HG02642 (cell line): ENCODE results near the gene ERP44.
"Not testable (repeated sequence)": the region's sequence is repeated elsewhere in the genome, so short reads cannot be mapped to it uniquely, and the experiment has no call there.

Source experiments
- ATAC-seq: cut with Tn5 transposase; IDR thresholded peaks from one replicate; pipeline ENCODE4 v1.9.1; 2021; ENCODE audit warnings: mild to moderate bottlenecking; ENCODE audit not compliant: unreplicated experiment, poor library complexity

Gene ERP44

GRCh38 chr9:100070104-100071041 is 28.4 kb downstream of the ERP44 start:
- ATAC-seq, result no peak

DNA sequence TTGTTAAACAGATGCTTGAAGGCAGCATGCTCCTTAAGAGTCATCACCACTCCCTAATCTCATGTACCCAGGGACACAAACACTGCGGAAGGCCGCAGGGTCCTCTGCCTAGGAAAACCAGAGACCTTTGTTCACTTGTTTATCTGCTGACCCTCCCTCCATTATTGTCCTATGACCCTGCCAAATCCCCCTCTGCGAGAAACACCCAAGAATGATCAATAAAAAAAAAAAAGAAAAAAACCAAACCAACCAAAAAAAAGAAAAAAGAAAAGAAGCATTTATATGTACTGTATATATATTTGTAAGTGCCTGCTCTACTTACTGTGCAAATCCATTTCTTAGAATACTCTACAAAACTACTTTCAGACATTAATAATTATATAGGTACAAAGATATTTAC is 29.7 kb downstream of the ERP44 start:
- ATAC-seq, result not testable (repeated sequence)

GRCh38 chr9:100067990-100068389 is 30.8 kb downstream of the ERP44 start:
- ATAC-seq, result not testable (repeated sequence)

- peak; percentile 92 for ATAC-seq
These were observed 32.3 kb downstream of the ERP44 start for GRCh38 chr9:100066539-100066938.

DNA sequence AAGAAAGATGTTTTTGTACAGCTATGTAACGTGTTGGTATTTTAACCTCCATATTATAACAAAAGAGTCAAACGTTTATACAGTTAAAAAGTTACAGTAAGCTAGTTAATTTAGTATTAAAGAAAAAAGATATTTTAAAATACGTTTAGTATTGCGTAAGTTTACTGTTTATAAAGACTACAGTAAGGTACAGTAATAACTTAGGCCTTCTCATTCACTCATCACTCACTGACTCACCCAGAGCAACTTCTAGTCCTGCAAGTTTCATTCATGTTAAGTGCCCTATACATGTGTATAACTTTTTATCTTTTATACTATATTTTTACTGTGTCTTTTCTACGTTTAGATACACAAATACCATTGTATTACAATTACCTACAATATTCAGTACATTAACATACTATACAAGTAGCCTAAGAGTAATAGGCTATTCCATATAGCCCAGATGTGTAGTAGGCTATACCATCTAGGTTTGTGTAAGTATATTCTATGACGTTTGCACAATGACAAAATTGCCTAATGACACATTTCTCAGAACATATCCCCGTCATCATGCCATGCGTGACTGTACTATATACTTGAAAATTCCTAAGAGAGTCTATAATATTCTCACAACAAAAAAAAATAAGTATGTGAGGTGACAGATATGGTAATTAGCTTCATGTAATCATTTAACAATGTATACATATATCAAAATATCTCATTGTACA is 33.8 kb downstream of the ERP44 start:
- ATAC-seq, result no peak

DNA sequence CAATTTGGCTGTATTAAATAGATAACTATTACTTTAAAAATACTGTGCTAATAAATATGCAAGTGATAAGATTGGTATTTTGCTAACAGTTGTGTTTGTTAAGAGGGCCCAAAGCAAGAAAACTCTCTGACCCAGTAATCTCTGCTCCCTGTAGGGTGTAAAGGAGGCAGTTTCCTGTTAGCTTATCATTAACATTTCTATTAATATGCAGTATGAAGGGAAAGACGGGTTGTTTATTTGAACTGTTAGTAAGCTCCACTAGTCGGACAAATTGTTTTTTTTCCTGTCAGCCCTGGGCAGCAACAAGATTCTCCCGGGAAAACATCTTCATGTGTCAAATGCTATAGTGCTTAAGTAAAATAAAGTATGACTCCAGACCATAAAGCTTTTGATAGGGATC is 35.6 kb downstream of the ERP44 start:
- no peak for ATAC-seq

DNA sequence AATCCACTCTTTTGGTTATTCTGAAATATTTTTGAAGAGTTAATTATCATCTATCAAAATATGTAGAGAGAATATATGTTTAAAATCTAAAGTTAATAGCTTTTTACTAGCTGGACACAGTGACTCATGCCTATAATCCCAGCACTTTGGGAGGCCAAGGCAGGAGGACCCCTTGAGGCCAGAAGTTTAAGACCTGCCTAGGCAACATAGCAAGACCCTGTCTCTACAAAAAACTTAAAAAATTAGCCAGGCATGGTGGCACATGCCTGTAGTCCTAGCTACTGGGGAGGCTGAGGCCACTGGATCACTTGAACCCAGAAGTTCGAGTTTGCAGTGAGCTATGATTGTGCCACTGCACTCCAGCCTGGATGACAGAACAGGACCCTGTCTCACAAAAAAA is 36.1 kb downstream of the ERP44 start:
- ATAC-seq, result not testable (repeated sequence)

- peak; percentile 89 for ATAC-seq
These were observed 39.9 kb downstream of the ERP44 start for GRCh38 chr9:100058699-100059579.

GRCh38 chr9:100057624-100058023 is 41.2 kb downstream of the ERP44 start:
- ATAC-seq, result no peak

DNA sequence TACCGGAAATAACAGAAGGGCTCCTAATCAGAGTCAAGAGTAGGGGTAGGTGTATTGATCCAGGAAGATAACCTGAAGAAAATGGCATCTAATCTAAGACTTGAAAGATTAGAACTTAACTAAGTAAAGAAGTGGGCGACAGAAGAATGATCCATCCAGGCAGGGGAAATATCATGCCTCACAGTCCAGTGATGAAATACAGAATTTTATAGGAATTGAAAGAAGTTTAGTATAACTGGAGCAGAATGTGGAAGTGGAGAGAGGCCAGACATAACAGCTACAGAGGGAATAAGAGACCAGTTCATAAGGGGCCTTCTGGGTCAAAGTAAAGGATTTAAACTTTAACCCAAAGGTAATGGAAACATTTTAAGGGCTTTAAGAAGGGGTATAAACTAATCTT is 42.2 kb downstream of the ERP44 start:
- no peak for ATAC-seq

DNA sequence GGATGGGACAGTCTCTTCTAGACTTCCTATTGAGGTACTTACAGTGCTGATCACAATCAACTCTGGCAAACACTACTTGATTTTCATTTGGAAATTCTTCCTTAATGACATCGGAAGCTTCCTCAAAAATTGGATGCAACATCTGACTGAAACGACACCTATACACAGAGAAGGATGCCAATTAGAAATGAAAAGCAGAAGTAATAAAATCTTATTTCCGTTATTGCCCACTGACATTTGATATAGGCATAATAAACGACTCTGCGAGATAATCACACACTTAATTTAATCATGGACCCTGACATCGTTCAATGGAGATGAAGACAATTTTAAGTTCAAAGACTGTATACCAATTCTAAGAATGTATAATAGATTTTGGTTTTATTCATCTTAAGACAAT is 46.4 kb downstream of the ERP44 start:
- ATAC-seq, result no peak

- no peak for ATAC-seq
These were observed 49.2 kb downstream of the ERP44 start for GRCh38 chr9:100049551-100049950.

GRCh38 chr9:100038472-100038871 is 60.3 kb downstream of the ERP44 start:
- no peak for ATAC-seq

DNA sequence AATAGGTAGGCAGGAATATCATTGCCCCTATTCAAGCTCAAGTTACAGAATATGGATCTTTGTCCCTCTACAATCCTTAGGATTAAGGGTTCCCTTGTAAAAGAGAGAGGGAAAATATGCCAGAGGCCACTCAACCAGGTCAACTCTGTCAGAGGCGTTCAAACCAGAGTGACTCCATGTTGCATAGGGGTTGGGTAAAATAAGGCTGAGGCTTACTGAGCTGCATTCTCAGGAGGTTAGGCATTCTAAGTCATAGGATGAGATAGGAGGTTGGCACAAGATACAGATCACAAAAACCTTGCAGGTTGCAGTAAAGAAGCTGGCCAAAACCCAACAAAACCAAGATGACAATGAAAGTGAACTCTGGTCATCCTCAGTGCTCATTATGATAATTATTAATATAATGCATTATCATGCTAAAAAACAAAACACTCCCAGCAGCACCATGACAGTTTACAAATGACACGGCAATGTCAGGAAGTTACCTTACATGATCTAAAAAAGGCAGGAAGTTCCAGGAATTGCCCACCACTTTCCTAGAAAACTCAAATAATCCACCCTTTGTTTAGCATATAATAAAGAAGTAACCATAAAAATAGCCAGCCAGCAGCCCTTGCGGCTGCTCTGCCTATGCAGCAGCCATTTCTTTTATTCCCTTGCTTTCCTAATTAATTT is 64.8 kb downstream of the ERP44 start:
- no peak for ATAC-seq

DNA sequence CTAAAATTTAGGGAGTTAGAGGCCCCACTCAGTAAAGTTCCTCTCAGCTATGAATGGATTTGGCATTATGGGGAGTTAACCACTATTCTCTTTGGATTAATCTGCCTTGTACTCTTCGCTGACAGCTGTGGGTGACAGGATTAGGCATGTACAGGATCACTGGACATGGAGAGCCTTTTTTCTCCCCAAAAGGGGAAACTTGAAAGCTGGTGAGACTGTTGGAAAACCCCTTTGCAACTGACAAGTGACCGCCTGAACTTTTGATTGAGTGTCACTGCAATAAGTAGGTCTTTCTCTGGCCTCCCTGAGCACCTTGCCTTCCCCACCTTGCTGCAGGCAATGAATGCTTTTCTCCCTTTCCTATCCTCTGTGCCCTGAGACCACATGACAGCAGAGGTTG is 68.3 kb downstream of the ERP44 start:
- ATAC-seq, result no peak

DNA sequence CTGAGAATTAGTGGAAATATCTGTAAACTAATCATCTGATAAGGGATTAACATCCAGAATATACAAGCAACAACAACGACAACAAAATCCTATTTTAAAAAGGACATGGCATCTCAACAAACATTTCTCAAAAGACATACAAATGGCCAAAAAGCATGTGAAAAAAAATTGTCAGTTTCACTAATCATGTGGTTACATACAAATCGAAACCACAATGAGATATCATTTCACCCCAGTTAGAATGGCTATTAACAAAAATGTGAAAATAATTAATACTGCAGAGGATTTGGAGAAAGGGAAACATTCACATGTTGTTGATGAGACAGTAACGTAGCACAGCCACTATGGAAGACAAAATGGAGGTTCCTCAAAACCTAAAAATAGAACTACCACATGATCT is 69.5 kb downstream of the ERP44 start:
- no peak for ATAC-seq

GRCh38 chr9:100028201-100028784 is 70.5 kb downstream of the ERP44 start:
- peak; percentile 91 for ATAC-seq

DNA sequence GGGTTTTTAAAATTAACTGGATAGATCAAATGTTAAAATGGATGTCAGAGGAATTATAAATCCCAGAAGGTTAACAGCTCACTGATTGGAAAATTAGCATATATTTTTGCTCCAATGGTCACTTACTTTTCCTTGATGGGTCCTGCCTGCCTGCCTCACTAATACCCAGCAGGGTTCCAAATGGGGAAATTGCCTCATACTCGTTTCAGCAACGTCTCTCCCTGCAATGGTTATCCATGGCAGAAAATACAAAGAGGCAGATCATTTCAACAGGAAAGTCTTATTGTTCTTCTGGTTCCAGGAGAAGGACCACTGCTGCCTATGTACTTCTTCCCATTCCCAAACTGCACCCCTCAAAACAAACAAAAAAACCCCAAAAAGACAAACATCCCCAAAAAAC is 71.3 kb downstream of the ERP44 start:
- no peak for ATAC-seq

- no peak for ATAC-seq
These were observed 76.9 kb downstream of the ERP44 start for GRCh38 chr9:100021931-100022330.
